GM21447 (cell line): ENCODE data around the gene FREM1.

Experiments used
- ATAC-seq: cut with Tn5 transposase; IDR thresholded peaks from one replicate; pipeline ENCODE4 v1.9.1; 2021; ENCODE audit not compliant: unreplicated experiment

The FREM1 gene

GRCh38 chr9:14869671-14870070, 40.6 kb downstream of the FREM1 start:
- ATAC-seq = no peak

- no peak for ATAC-seq
Observed at GRCh38 chr9:14868772-14869583, 41.2 kb downstream of the FREM1 start.

- no peak for ATAC-seq
Observed at GRCh38 chr9:14868418-14868771, 41.8 kb downstream of the FREM1 start.

GRCh38 chr9:14866200-14866749, 44.0 kb downstream of the FREM1 start:
- ATAC-seq = no peak

- ATAC-seq = no peak
Observed at GRCh38 chr9:14864309-14864708, 45.9 kb downstream of the FREM1 start.

GRCh38 chr9:14863402-14863801, 46.8 kb downstream of the FREM1 start:
- no peak for ATAC-seq

- ATAC-seq = no peak
Observed at GRCh38 chr9:14857449-14858305, 52.6 kb downstream of the FREM1 start.

GRCh38 chr9:14849851-14850250, 60.4 kb downstream of the FREM1 start:
- no peak for ATAC-seq

- no peak for ATAC-seq
Observed at GRCh38 chr9:14849296-14849695, 60.9 kb downstream of the FREM1 start.

- ATAC-seq = peak; percentile 99
Observed at GRCh38 chr9:14846871-14847311, 63.3 kb downstream of the FREM1 start.

- no peak for ATAC-seq
Observed at GRCh38 chr9:14843163-14843562, 67.1 kb downstream of the FREM1 start.

GRCh38 chr9:14842269-14842668, 68.0 kb downstream of the FREM1 start:
- no peak for ATAC-seq

GRCh38 chr9:14838701-14839100, 71.5 kb downstream of the FREM1 start:
- no peak for ATAC-seq

- no peak for ATAC-seq
Observed at GRCh38 chr9:14836885-14837284, 73.3 kb downstream of the FREM1 start.

GRCh38 chr9:14831661-14832060, 78.6 kb downstream of the FREM1 start:
- no peak for ATAC-seq

GRCh38 chr9:14831074-14831473, 79.2 kb downstream of the FREM1 start:
- ATAC-seq = no peak

- ATAC-seq = no peak
Observed at GRCh38 chr9:14830057-14830456, 80.2 kb downstream of the FREM1 start.

- ATAC-seq = no peak
Observed at GRCh38 chr9:14829204-14829603, 81.0 kb downstream of the FREM1 start.

- no peak for ATAC-seq
Observed at GRCh38 chr9:14827805-14828204, 82.4 kb downstream of the FREM1 start.

- no peak for ATAC-seq
Observed at GRCh38 chr9:14824481-14824880, 85.7 kb downstream of the FREM1 start.

- no peak for ATAC-seq
Observed at GRCh38 chr9:14823800-14824199, 86.4 kb downstream of the FREM1 start.

- ATAC-seq = no peak
Observed at GRCh38 chr9:14822666-14823065, 87.6 kb downstream of the FREM1 start.
